Measurements from ENCODE around the gene ZNF606.

ZNF606 gene

DNA sequence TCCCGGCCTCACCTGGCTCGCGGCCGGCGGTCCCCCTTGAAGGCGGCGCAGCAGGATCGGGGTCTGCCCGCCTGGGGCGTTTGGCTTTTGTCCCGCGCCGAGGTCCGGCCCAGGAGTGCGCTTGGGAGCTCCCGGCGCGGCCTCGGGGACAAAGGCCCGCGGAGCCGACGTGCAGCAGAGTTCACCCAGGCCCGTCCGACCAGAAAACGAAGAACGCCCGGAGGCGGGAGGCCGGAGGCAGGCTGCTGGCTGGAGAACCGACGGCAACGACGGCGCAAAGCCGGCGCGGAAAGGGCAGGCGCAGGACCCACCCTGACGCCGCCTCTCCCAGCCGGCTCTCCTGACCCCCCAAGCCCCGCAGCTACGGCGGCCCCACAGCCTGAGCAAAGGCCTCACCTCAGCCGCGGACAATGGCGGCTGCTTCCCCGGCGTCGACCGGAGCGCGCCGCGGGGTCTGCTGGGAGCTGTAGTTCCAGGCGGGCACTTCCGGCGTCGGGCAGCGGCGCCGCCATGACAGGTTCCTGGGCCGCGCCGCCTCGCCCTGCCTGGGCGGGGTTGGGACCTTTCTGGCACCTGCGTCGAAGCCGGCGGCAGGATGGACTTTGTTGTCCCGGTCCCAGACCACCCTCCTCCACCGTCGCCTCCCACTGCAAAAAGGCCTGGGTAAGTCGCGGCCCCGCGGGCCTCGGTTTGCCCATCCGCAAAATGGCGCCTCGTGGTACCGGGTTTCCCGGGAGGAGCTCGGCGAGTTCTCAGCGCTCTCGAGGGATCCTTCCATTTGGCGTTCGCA, at the start of gene ZNF606:
Gene ZNF606, minus strand, starts transcription at position 437 of the 790 bp plus-strand sequence. CDS start 1,501 bp downstream, outside the sequence.
- TF ChIP-seq, protein P1, sequence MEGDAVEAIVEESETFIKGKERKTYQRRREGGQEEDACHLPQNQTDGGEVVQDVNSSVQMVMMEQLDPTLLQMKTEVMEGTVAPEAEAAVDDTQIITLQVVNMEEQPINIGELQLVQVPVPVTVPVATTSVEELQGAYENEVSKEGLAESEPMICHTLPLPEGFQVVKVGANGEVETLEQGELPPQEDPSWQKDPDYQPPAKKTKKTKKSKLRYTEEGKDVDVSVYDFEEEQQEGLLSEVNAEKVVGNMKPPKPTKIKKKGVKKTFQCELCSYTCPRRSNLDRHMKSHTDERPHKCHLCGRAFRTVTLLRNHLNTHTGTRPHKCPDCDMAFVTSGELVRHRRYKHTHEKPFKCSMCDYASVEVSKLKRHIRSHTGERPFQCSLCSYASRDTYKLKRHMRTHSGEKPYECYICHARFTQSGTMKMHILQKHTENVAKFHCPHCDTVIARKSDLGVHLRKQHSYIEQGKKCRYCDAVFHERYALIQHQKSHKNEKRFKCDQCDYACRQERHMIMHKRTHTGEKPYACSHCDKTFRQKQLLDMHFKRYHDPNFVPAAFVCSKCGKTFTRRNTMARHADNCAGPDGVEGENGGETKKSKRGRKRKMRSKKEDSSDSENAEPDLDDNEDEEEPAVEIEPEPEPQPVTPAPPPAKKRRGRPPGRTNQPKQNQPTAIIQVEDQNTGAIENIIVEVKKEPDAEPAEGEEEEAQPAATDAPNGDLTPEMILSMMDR (IDR thresholded peaks at IDR 0.05; ENCODE audit: control insufficient read depth, extremely low read depth, insufficient read depth) = no peak
- peak; percentile 53 for DNase-seq (ENCODE audit: low read depth)
- H3K4me3 ChIP-seq (ENCODE audit: low read depth, low read length) = peak within 1 kb of the TSS; percentile 78

DNA sequence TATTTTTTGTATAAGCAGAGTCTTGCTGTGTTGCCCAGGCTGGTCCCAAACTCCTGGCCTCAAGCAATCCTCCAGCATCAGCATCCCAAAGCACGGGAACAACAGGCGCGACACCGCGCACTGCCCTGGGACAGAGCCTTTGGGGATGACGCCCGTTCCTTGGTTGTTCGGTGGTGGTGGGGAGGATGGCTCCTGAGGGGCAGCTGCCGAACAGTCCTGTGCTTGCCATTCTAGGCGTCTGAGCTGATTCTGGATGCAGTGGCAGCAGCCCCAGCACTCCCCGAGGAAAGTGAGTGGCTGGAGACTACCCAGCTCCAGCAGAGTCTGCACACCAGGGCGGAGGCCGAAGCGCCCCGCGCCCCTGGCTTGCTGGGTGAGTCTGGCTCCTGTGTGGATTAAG, 49.6 kb upstream of the ZNF606 start:
- no peak for DNase-seq (ENCODE audit: low read depth)
- H3K4me3 ChIP-seq (ENCODE audit: low read depth, low read length) = no peak overlapping the region
- TF ChIP-seq, protein P1 (IDR thresholded peaks at IDR 0.05; ENCODE audit: control insufficient read depth, extremely low read depth, insufficient read depth) = no peak

DNA sequence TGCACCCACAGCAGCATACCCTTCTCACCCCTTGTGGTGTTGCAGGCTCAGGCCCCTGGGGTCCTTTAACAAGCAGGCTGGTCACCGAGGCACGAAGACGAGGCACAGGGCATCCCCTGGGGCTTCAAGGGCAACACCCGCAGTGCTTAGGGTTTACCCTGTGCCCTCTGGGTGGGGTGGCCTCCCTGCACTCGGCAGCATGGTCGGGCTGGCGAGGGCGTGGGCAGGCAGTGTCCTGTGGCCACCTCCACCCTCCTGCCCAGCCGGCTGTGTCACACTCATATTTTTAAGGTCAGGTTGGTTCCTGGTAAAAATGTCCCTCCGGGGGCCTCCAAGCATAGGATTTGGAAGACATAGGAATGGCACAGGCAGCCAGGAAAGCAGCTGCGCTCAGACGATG, 45.1 kb upstream of the ZNF606 start:
- H3K4me3 ChIP-seq (ENCODE audit: low read depth, low read length) = no peak overlapping the region
- TF ChIP-seq, protein P1 (IDR thresholded peaks at IDR 0.05; ENCODE audit: control insufficient read depth, extremely low read depth, insufficient read depth) = no peak
- DNase-seq (ENCODE audit: low read depth) = no peak

DNA sequence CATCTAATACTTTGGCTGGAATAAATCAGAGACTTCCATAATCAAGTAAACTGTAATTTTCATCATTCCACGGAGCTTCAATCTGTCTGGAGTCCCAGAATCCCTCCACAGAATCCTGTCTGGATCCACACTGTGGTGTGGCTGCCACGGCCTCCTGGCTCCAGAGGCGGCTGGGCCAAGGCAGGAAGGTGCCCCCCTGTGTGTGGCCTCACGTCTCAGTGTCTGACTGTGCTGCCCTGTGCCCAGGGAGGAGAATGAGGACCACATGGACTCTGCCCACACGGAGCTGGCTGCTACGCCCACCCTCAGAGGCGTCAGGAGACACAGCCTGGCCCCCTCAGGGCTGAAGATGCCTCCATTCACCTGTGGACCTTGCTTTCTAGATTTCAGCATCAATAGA, 44.2 kb upstream of the ZNF606 start:
- TF ChIP-seq, protein P1 (IDR thresholded peaks at IDR 0.05; ENCODE audit: control insufficient read depth, extremely low read depth, insufficient read depth) = no peak
- no peak for DNase-seq (ENCODE audit: low read depth)
- no peak overlapping the region for H3K4me3 ChIP-seq (ENCODE audit: low read depth, low read length)

DNA sequence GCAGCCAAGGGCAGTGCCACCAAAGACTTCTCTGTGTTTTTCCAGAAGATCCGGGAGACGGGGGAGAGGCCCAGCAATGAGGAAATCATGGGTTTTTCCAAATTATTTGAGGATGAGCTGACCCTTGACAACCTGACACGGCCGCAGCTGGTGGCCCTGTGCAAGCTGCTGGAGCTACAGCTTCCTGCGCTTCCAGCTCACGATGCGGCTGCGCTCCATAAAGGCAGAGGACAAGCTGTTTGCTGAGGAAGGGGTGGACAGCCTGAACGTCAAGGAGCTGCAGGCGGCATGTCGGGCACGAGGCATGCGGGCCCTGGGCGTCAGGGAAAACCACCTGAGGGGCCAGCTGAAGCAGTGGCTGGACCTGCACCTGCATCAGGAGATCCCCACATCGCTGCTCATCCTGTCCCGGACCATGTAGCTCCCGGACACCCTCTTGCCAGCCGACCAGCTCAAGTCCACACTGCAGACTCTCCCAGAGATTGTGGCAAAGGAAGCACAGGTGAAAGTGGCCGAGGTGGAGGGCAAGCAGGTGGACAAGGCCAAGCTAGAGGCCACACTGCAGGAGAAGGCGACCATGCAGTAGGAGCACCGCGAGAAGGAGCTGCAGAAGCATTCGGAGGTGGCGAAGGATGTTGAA, 42.9 kb upstream of the ZNF606 start:
- no peak overlapping the region for H3K4me3 ChIP-seq (ENCODE audit: low read depth, low read length)
- TF ChIP-seq, protein P1 (IDR thresholded peaks at IDR 0.05; ENCODE audit: control insufficient read depth, extremely low read depth, insufficient read depth) = no peak
- no peak for DNase-seq (ENCODE audit: low read depth)

DNA sequence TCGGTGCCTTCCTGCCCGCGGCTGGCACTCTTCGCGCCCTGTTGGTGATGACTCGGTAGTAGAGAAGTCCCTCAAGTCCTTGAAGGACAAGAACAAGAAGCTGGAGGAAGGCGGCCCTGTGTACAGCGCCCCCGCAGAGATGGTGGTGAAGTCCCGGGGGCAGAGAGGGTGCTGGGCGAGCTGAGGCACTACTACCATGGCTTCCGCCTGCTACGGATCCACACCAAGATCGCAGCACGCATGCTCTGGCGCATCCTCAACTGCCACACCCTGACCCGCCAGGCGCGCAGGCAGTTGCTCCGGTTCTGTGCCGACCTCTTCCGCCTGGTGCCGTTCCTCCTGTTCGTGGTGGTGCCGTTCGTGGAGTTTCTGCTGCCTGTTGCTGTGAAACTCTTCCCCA, 42.3 kb upstream of the ZNF606 start:
- TF ChIP-seq, protein P1 (IDR thresholded peaks at IDR 0.05; ENCODE audit: control insufficient read depth, extremely low read depth, insufficient read depth) = no peak
- no peak for DNase-seq (ENCODE audit: low read depth)
- no peak overlapping the region for H3K4me3 ChIP-seq (ENCODE audit: low read depth, low read length)

Data from LNCaP clone FGC (cell line).